Heart left ventricle (tissue), 13 donors: ENCODE data around the gene MGAT4A.

Source experiments
- CTCF ChIP-seq, 12 donors: fragments of 200-600 bp; sonication (generic) in 4 of 12; IDR thresholded peaks; one replicate each; pipeline versions ENCODE4 v1.5.0 to v1.8.0; 2018 to 2022; ENCODE audit warnings: antibody characterized with exemption in 12 of 12, mild to moderate bottlenecking in 5 of 12
- POLR2A ChIP-seq, 2 donors: fragments of 450-650 bp; IDR thresholded peaks; one replicate each; pipeline ENCODE4 v1.6.1; 2017; ENCODE audit warnings: antibody characterized with exemption in 2 of 2, mild to moderate bottlenecking in 2 of 2, moderate library complexity in 2 of 2
- donor health status: ischemic (EF 13 %, LVEDD 7.1; RV severe dilation, severe dysfunction).
- donor health status: DM: no; HTN: yes; CAD: no.
- donor health status: DM: no; HTN: no; CAD: no.
- donor health status: ischemic (EF 25% LVEDD 6.9; RV normal size, moderate dysfunction).
- donor health status: ischemic (EF 25% LVEDD 5.7; RV mildly dilated, moderate dysfunction).
- donor health status: ischemic (EF 35%, LVEDD 5.7; RV mildly dilated, moderate dysfunction).
- donor health status: nonischemic (EF 11% LVEDD 7.7; RV severe dilation, severe dysfunction).
- donor health status: DM: yes; HTN: yes; CAD: no.
- donor health status: PGD.
- donor health status: ischemic (EF 29% LVEDD 5.4; RV normal size, mild dysfunction).
- donor health status: nonischemic (EF 23%, LVEDD 6.1; RV moderate dilation, normal function).

- TF ChIP-seq CTCF (IDR thresholded peaks at IDR 0.05) (no peak), POLR2A (IDR thresholded peaks at IDR 0.05) (no peak)
These were observed 48.0 kb upstream of the MGAT4A start for GRCh38 chr2:98778741-98779483.
